Sciatic nerve (tissue), 2 donors: ENCODE measurements around the gene HTRA3. TPM values are rescaled to one million over a fixed set of nuclear protein-coding genes. Genes with fewer than 3 reads are reported as not detected.
A peak's percentile ranks its signal among the peaks of the same experiment; 100 is the strongest.

Experiments used
- ATAC-seq: fragments of 200-7000 bp; cut with Tn5 transposase; one replicate; pipeline ENCODE4 v1.9.1; 2020; ENCODE audit warnings: mild to moderate bottlenecking, moderate library complexity
- DNase-seq: peaks from one replicate; pipeline ENCODE4 v3.0.0-alpha.2; 2020; ENCODE audit warnings: low spot score
- intact Hi-C: fragments of 100-400 bp; cut with DNase I; formaldehyde crosslinking; loops from one replicate; pipeline ENCODE4 v1.14.2; 2022
- total RNA-seq: library from RNA; stranded (reverse); fragmentation: NEBNext Ultra II Directional; extraction: Animal tissue kit (Norgen Biotek cat#: 25700); gene quantifications from one replicate; pipeline ENCODE4 v1.2.1, GENCODE V29; 2021
- donor health status: DM: no; HTN: no; CAD: no.
- donor health status: DM: no; HTN: no; CAD: no.

The HTRA3 gene
- total RNA-seq, 1 donor from 2014 or later = 23.7 TPM

DNA sequence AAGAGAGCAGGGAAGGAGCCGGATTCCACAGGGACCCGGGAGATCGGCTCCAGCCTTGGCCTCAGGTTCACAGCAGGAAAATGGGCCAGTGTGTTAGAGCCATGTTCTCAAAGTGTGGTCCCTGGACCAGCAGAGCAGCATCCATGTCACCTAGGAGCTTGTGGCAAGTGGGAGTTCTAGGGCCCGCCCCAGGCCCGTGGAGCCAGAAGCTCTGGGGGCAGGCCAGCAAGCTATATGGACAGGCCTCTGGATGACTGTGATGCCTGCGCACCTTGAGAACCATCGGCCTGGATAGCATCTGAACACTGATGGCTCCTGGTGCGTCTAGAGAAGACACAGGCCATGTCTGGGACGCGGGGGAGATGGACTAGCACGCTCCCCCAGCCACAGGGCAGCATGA lies 36.8 kb upstream of the HTRA3 start:
- intact Hi-C loops = no loop called here
- ATAC-seq = no peak
- DNase-seq = no peak

DNA sequence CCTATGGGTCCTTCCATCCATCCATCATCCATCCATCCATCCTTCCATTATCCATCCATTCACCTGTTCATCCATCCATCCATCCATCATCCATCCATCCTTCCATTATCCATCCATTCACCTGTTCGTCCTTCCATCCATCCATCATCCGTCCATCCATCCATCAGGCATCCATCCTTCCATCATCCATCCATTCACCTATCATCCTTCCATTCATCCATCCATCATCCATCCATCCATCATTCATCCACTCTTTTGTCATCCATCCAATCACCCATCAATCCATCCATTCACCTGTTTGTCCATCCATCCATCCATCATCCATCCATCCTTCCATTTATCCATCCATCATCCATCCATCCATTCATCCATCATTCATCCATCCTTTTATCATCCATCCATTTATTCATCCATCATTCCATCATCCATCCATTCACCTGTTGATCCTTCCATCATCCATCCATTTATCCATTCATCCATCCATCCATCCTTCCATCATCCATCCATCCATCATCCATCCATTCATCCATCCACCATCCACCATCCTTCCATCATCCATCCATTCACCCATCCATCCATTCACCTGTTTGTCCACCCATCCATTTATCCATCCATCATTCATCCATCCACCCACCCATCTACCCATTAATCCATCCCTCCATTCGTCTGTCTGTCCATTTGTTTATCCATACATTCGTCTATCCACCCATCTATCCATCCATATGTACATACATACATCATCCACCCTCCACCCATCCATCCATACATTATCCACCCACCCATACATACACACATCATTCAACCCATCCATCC lies 35.7 kb upstream of the HTRA3 start:
- intact Hi-C loops = no loop called here
- no peak for ATAC-seq

DNA sequence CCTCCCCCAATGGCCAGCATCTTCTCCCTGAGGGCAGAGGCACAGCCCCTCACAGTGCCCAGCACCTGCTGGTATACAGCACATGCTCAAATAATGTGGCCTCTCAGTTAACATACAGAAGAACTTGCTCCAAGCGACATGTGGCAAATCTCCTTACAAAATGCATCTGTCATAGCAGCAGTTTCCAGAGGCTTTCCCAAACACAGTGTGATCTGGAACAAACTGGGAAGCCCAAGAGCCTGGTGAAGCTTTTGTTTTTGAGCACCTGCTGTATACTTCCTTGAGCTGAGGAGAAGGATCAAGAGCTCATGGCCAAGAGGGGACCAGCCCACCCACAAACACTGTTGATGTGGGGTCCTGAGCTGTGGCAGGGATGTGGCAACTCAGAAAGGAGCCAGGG lies 34.8 kb upstream of the HTRA3 start:
- ATAC-seq (no peak), DNase-seq (no peak)
- intact Hi-C loops = loop anchor here (1.0 to 5.0 kb wide), 2 partner anchors 59 to 1602 kb away; no protein-coding TSS in a partner anchor

More for the DNA sequence above, 35.7 kb upstream of the HTRA3 start:
- no peak for DNase-seq

DNA sequence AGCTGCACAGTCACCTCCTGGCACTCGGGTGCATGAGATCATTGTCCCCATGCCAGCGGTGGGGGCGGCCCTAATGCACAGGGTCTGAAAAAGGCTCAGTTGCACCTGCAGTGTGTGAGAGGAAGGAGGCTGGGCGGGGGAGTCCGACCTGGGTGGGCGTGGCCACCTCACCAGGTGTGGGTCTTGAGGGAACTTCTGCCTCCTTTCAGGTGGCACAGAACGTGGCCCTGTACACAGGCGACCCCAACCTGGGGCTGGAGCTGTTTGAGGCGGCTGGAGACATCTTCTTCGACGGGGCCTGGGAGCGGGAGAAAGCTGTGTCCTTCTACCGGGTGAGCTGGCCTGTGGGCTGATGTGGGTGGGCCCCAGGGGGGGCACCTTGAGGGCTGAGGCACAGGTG lies 34.3 kb upstream of the HTRA3 start:
- no peak for DNase-seq

DNA sequence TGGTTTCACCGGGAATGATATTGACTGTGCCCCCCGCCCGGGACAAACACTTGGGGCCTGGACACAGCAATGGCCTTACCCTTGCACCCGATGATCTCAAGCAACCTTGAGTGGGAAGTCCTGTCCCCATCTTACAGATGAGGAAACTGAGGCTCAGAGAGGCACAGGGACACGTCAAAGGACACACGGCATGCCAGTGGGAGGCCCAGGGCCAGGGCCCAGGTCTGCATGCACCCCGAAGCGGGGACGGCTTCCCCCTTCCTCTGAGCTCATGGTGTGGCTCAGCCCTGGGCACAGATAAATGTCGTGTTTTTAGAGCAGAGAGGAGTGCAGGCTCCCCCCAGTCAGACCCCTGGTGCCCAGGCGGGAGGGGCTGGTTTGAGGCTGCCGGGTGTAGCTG lies 33.9 kb upstream of the HTRA3 start:
- DNase-seq = no peak
- intact Hi-C loops = loop anchor here (1.0 to 5.0 kb wide), 2 partner anchors 60 to 1603 kb away; no protein-coding TSS in a partner anchor
- ATAC-seq = no peak

More for the DNA sequence above, 34.3 kb upstream of the HTRA3 start:
- intact Hi-C loops = loop anchor here (1.0 to 5.0 kb wide), 2 partner anchors 60 to 1603 kb away; no protein-coding TSS in a partner anchor
- no peak for ATAC-seq

DNA sequence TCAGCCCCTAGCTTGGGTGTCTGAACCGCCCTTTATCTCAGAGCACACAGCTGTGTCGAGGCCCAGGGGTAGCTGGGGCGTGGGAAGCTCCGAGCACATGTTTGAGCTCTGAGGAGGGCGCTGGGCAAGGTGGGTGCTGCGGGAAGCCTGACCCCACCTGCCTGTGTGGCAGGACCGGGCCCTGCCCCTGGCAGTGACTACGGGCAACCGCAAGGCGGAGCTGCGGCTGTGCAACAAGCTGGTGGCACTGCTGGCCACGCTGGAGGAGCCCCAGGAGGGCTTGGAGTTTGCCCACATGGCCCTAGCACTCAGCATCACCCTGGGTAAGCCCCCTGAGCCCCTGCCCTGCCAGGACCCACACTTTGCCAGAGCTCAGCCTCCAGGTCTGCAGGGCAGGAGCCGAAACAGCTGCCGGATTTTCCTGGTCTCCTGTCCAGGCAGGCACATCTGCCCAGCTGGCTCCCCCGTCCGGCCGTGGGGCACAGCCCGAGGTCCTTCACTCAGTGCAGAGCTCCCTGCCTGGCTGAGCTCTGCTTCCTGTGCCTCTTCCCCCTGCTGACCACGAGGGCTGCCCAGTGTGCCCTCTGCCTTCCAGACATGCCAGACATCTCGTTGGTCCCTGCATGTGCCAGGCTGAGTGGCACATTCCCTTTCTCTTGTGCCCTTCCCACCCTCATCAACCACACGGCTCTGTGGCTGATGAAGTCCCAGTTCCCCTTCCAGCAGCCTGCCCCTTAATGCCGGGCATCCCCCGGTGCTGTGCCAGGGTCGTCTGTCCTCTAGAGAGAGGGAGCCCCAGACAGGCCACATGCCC lies 33.2 kb upstream of the HTRA3 start:
- intact Hi-C loops = loop anchor here (5.0 kb wide), 1 partner anchor 1604 kb away; no protein-coding TSS in a partner anchor
- no peak for DNase-seq
- ATAC-seq = no peak

DNA sequence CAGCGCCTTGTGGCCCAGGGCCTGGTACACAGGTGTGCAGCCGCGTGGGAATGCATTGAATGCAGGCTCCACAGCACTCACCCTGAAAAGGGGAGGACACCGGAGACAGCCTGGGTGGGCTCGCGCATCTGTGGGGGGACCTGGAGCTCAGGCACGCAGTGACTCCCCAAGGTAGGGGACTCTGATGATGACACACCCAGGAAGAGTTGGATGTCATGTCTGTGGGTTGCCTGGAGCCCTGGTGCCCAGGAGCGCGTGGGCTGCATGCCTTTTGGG lies 32.7 kb upstream of the HTRA3 start:
- intact Hi-C loops = loop anchor here (5.0 kb wide), 1 partner anchor 1605 kb away; no protein-coding TSS in a partner anchor
- no peak for DNase-seq
- ATAC-seq = no peak

DNA sequence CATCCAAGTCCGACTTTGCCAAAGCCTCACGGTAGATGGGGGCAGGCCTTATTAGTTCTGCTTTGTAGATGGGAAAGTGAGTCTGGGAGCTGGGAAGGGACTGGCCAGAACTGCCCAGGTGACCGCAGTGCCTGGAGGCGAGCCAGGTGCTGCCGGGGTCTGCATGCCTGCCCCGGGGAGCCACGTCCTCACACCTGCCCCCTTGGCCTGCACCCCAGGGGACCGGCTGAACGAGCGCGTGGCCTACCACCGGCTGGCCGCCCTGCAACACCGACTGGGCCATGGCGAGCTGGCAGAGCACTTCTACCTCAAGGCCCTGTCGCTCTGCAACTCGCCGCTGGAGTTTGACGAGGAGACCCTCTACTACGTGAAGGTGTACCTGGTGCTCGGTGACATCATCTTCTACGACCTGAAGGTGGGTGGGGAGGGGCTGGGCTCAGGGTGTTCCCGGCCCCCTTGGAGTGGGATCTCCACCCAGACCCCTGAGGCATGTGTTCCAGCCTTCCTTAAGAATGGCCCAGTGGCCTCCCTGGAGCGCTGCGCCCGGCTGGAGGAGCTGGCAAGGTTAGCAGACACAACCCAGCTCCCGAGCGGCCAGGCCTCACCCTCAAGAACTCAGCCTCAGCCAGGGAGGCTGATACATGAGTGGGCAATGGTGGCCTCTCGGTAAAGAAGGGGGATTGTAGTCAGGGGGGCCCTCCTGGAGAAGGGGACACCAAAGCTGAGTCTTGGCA lies 32.1 kb upstream of the HTRA3 start:
- ATAC-seq = no peak
- intact Hi-C loops = loop anchor here (5.0 kb wide), 1 partner anchor 1605 kb away; no protein-coding TSS in a partner anchor

DNA sequence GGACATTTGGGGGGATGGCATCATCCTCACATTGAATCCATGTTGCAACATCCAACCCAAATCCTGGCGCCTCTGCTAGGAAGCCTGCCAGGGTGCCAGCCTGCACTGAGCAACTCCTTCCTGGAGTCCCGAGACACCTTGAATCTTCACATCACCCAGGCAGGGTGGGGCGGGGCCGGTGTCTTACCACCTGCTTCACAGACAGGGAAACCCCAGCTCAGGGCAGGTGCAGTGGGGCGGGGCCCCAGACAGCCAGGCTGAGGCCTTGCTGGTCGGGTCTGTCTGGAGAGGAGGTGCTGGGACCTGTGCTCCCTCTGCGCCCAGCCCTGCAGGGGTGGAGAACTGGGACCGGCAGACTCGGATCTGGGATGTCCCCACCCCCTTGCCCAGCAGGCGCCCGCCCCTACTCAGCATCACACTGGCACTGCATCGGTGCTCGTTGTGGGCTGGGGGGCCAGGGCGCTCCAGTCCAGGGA lies 31.5 kb upstream of the HTRA3 start:
- ATAC-seq = no peak
- no peak for DNase-seq
- intact Hi-C loops = loop anchor here (5.0 kb wide), 1 partner anchor 1606 kb away; no protein-coding TSS in a partner anchor

More for the DNA sequence above, 32.1 kb upstream of the HTRA3 start:
- no peak for DNase-seq

DNA sequence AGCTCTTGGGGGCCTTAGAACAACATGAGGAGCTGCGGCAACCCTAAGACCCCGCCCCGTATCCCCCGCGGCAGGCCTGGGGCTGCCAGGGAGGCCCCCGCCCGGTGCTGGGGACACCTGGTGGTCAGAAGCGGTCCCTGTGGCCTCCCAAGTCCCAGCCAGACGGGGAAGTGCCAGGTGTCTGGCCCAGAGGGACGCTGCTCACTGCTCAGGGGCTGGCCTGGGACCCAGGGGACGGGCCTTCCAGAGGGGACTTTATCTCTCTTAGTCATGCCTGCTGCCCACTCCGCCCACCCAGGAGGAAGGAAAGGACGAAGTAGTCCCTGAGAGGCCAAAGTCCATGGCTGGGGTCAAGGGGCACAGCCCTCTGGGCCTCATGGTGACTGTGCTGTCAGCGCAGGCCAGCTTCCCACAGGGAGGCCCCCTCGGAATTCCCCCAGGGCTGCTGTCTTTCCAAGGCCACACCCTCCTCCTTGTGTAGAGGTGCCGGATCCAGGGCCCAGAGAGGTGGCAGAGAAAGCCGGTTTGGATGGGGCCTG lies 31.0 kb upstream of the HTRA3 start:
- ATAC-seq (no peak), DNase-seq (no peak)
- intact Hi-C loops = loop anchor here (5.0 kb wide), 1 partner anchor 1606 kb away; no protein-coding TSS in a partner anchor

DNA sequence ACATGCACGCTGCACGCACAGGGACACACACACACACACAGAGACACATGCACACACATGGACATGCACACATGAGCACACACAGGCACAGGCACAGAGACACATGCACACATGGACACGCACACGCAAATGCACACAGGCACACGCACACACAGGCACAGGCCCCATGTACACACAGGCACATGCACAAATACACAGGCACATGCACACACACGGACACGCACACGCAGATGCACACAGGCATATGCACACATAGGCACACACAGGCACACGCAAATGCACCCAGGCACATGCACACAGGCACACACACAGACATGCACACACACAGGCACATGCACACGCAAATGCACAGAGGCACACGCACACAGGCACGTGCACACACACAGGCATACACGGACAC lies 30.3 kb upstream of the HTRA3 start:
- DNase-seq (no peak), ATAC-seq (no peak)
- intact Hi-C loops = loop anchor here (5.0 kb wide), 1 partner anchor 1607 kb away; no protein-coding TSS in a partner anchor

DNA sequence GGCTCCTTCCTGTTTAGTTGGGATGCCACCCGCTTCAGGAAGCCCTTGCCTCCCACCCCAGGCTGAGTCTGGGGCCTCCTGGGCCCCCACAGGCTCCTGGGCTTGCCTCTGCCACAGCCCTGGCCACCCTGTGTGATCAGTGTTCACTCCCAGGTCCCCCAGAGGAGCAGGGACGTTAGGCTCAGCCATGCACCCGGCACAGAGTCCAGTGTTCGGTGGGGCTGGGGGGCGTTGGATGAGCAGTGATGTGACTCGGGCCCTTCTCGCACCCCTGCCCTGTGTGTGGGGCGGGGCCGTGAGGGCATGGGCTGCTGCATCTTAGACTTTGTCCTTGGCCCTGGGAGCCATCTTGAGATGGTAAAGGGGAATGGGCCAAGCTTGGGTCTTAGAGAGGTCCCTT lies 29.9 kb upstream of the HTRA3 start:
- ATAC-seq (no peak), DNase-seq (no peak)
- intact Hi-C loops = loop anchor here (5.0 kb wide), 1 partner anchor 1607 kb away; no protein-coding TSS in a partner anchor

DNA sequence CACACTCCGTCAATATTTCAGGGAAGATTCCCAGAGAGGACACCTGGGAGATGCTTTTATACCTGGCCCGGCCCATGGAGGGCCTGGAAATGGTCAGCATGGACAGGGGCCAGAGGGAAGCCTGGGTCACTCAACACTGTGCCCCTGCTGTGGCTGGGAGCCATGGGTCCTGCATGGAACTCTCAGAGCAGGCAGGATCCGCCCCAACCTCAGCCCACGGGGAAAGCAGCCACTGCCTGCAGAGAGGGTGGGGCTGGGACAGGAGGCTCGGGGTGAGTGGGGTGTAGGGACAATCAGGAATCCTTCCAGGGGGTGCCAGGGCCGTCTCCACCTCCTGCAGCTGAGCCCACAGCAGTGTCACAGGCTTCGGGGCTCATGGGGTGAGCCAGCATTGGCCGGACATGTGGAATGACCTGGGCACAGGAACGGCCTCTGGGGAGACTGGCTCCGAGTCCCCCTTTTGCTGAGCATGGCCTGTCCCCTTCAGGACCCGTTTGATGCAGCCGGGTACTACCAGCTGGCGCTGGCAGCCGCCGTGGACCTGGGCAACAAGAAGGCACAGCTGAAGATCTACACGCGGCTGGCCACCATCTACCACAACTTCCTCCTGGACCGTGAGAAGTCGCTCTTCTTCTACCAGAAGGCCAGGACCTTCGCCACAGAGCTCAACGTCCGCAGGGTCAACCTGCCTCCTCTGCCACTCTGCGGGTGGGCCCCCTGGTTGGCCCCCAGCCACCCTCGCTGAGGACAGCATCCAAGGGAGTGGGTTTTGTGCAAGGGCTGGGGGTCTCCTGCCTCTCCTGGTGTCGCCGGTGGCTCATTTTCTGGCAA lies 29.1 kb upstream of the HTRA3 start:
- DNase-seq (no peak), ATAC-seq (no peak)
- intact Hi-C loops = no loop called here

DNA sequence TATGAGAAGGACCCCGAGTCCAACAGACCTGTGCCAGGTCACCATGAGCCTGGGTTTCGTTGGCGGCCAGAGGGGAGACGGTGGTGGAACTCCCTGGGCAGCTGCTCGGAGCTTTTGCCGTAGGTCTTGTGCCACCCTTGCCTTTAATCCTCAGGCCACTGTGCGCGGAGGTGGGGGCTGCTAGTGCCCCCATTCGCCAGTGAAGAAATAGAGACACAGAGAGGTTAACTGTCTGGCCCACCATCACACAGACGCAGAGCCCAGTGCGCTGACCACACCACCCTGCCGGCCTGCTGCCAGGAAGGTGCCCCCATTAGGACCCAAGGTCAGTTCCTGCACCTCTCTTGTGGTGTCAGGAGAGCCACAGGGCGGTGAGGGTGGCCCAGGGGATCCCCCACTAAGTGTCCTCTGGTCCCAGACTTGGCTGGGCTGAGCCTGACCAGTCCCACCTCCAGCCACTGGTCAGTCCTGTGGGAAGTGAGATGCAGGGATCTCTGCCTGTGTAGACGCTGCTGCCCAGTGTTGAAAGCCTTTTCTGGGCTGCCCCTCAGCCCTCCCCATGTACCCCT lies 28.3 kb upstream of the HTRA3 start:
- intact Hi-C loops = no loop called here
- ATAC-seq (peak; percentile 3), DNase-seq (no peak)

DNA sequence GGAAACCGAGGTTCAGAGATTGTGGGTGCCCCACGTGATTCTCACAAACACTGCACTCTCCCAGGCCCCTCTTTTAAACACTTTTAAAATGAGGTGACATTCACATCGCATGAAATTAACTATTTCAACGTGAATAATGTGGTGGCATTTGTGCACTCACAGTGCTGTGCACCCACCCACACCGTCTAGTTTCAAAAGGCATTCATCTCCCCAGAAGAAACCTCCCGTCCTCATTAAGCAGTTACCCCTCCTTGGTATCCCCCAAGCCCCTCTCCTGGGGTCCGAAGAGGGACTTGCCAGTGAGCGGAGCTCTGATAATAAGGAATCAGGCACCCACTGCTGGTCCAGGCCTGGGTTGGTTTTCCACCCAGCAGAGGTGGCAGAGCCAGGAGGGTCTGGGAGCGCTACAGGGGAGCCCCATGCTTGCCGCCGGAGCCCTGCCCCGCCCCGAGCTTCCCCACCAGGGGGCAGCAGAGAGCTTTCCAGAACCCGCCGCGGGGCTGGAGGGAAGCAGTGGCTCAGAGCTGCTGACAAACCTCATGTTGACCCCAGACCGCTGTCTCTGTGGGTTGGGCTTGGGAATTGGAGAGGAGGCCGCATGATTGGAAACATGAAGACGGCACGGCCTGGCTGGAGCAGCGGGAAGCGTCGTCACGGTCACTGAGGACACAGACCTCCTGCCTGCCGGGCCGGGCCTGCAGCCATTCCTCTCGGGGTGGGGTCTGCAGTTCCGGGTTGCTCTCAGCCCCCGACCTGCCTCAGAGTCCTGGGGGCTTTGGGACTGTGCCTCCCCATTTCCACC lies 27.5 kb upstream of the HTRA3 start:
- intact Hi-C loops = loop anchor here (2.0 kb wide), 1 partner anchor 161 kb away; no protein-coding TSS in a partner anchor
- ATAC-seq (peak; percentile 93), DNase-seq (peak; percentile 96)

DNA sequence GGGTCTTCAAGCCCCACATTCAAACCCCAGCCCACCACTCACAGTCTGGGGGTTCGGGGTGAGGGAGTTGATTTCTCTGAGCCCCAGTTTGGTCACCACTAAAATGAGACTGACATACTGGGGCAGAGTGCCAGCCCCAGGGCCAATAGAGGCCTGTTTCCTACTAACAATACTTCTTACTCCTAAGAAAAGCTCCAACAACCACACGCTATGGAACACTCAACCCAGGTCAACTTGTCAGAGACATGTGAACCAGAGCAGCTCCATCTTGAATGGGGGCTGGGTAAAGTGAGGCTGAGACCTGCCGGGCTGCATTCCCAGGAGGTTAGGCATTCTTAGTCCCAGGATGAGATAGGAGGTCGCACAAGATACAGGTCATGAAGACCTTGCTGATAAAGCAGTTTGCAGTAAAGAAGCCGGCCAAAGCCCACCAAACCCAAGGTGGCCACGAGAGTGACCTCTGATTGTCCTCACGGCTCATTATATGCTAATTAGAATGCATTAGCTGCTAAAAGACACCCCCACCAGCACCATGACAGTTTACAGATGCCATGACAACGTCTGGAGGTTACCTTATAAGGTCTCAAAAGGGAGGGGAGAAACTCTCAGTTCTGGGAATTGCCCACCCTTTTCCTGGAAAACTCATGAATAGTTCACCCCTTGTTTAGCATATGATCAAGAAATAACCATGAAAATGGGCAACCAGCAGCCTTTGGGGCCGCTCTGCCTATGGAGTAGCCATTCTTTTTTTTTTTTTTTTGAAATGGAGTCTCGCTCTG lies 26.6 kb upstream of the HTRA3 start:
- ATAC-seq = peak; percentile 1
- intact Hi-C loops = loop anchor here (2.0 kb wide), 1 partner anchor 160 kb away; no protein-coding TSS in a partner anchor
- DNase-seq = no peak
